Thymus (tissue), 11 donors: ENCODE results near the gene DNAJA3. TPM values are rescaled to one million over a fixed set of nuclear protein-coding genes. Genes with fewer than 3 reads are reported as not detected.

Source experiments
- DNase-seq, 9 donors: peaks; one replicate each; pipeline ENCODE4 v3.0.0-alpha.2; 2013; ENCODE audit warnings: low spot score in 9 of 9, low read depth in 6 of 9, missing footprints in 1 of 9
- H3K27ac ChIP-seq, 2 donors: one replicate each; pipeline ENCODE4 v1.5.1; 2013; ENCODE audit warnings: control low read depth in 1 of 2, low read depth in 1 of 2, low read length in 1 of 2, mild to moderate bottlenecking in 1 of 2, moderate library complexity in 1 of 2
- H3K27me3 ChIP-seq, 2 donors: one replicate each; pipeline ENCODE4 v1.5.1; 2013; ENCODE audit warnings: low read length in 1 of 2; ENCODE audit not compliant: control insufficient read depth in 2 of 2, insufficient read depth in 1 of 2
- H3K36me3 ChIP-seq, 2 donors: one replicate each; pipeline ENCODE4 v1.5.1; 2013; ENCODE audit warnings: low read length in 1 of 2, mild to moderate bottlenecking in 1 of 2, moderate library complexity in 1 of 2; ENCODE audit not compliant: control insufficient read depth in 2 of 2, insufficient read depth in 2 of 2
- H3K4me1 ChIP-seq, 2 donors: one replicate each; pipeline ENCODE4 v1.5.1; 2013; ENCODE audit warnings: low read length in 2 of 2; ENCODE audit not compliant: control insufficient read depth in 2 of 2, insufficient read depth in 2 of 2
- H3K4me3 ChIP-seq, 2 donors: one replicate each; pipeline ENCODE4 v1.5.1; 2013; ENCODE audit warnings: low read length in 2 of 2, control low read depth in 1 of 2, mild to moderate bottlenecking in 1 of 2
- H3K9me3 ChIP-seq, 2 donors: one replicate each; pipeline ENCODE4 v1.5.1; 2013; ENCODE audit warnings: low read length in 1 of 2, mild to moderate bottlenecking in 1 of 2; ENCODE audit not compliant: control insufficient read depth in 2 of 2, insufficient read depth in 1 of 2
- WGBS: extraction: QIAGEN DNeasy Blood & Tissue Kit; methylation state at CpG from one replicate; pipeline ENCODE4 v1.1.7; 2013; 5-methylcytosine and 5-hydroxymethylcytosine counted together
- polyA plus RNA-seq: library from polyadenylated mRNA; stranded (reverse); fragments of 200-250 nt; gene quantifications from one replicate; pipeline ENCODE4 v1.2.3, GENCODE V29; 2013
- total RNA-seq: library from RNA; stranded (reverse); fragments of 120-200 nt; gene quantifications from one replicate; pipeline ENCODE4 v1.2.4, GENCODE V29; 2013
- donor health status: healthy.

Gene DNAJA3
- total and polyA plus RNA-seq, 2 donors, result 25.8 to 28.4 TPM

DNA sequence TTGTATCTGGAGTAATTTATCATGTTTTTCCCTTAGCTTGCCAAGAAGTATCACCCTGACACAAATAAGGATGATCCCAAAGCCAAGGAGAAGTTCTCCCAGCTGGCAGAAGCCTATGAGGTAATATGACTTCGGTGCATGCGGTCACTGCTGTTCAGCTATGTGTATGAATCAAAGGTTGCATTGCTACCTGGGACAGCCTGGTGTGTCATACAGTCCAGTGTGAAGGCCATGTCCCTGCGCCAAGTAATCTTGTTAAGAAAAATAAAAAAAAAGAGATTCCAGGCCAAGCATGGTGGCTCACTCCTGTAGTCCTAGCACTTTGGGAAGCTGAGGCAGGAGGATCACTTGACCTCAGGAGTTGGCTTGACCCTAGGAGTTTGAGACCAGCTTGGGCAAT is 11.7 kb downstream of the DNAJA3 start:
- Histone ChIP-seq H3K9me3 (no peaks in the 10 kb centered on the region), H3K27me3 (no peaks in the 10 kb centered on the region), H3K4me3 (no peak overlapping the region), H3K27ac (no peak overlapping the region), H3K36me3 (peaks cover 48 to 66% of the 10 kb centered on the region in 2 donors), H3K4me1 (no peaks in the 10 kb centered on the region)
- 97% methylated on average over 3 of the region's 3 CpGs for WGBS
- DNase-seq, result no peak

DNA sequence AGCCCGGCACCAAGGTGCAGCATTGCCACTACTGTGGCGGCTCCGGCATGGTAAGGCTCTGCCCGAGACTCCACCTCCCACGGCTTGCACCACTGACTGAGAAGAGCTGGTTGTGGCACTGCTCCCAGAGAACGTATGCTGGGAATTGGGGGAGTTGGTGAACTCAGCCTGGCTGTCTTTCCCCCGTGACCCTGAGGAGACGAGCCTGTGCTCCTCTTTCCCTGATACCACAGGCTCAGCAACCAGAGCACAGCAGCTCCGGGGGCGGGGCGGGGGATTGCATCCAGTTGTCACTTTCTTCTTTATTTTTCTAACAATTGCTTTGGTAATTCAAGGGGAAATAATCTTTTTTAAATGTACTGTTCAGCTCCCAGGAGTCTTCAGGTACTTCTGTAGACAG is 16.7 kb downstream of the DNAJA3 start:
- WGBS, result 98% methylated on average over 11 of the region's 11 CpGs
- no peak overlapping the region for H3K4me3 ChIP-seq
- H3K9me3 ChIP-seq, result no peaks in the 10 kb centered on the region
- H3K27ac ChIP-seq, result no peak overlapping the region
- no peaks in the 10 kb centered on the region for H3K4me1 ChIP-seq
- no peak for DNase-seq
- H3K36me3 ChIP-seq, result peaks cover 72 to 84% of the 10 kb centered on the region in 2 donors
- H3K27me3 ChIP-seq, result no peaks in the 10 kb centered on the region

DNA sequence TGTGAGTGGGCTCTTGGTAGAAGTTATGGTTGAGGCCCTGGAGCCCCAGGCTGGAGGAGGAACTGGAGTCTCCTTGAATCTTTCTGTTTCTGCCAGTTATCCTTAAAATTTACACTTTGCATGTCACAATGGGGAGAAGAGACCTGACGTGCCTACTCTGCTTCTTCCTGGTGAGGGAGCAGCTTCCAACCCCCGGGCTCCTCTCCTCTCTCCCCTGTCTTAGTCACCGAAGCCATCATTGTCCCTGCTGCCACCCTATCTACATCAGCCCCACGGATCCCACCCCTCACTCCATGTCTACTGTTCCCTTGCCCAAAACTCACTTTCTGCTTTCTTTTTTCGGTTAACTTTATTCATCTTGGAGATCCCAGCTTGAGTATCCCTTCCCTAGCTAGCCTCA is 17.6 kb downstream of the DNAJA3 start:
- 76% methylated on average over 5 of the region's 5 CpGs for WGBS

DNA sequence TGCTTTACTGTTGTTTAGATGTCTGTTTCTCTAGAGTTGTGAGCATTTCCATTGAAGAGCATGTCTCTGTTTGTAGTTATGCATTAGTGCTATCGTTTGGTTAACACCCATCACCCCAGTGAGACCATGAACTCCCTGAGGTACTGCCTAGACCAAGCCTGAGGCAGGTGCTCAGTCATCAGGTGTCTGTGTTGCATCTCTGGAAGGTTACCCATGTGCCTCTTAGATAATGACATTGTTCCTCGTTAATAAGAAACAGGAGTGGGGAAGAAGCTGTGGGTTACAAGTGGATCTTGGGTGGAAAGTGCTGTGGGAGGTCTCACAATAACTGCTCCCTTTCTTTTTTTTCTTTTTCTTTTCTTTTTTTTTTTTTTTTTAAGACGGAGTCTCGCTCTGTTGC is 18.3 kb downstream of the DNAJA3 start:
- H3K27ac ChIP-seq, result no peak overlapping the region
- peaks cover 79 to 80% of the 10 kb centered on the region in 2 donors for H3K36me3 ChIP-seq
- no peaks in the 10 kb centered on the region for H3K4me1 ChIP-seq
- H3K9me3 ChIP-seq, result no peaks in the 10 kb centered on the region
- no peaks in the 10 kb centered on the region for H3K27me3 ChIP-seq
- H3K4me3 ChIP-seq, result no peak overlapping the region
- WGBS, result 99% methylated on average over 4 of the region's 4 CpGs
- no peak for DNase-seq

More for the DNA sequence above, 17.6 kb downstream of the DNAJA3 start:
- no peak for DNase-seq
- no peaks in the 10 kb centered on the region for H3K27me3 ChIP-seq
- H3K4me1 ChIP-seq, result no peaks in the 10 kb centered on the region
- no peaks in the 10 kb centered on the region for H3K9me3 ChIP-seq
- H3K27ac ChIP-seq, result no peak overlapping the region
- peaks cover 72 to 79% of the 10 kb centered on the region in 2 donors for H3K36me3 ChIP-seq
- no peak overlapping the region for H3K4me3 ChIP-seq

GRCh38 chr16:4450430-4450829 is 24.8 kb downstream of the DNAJA3 start:
- Histone ChIP-seq H3K9me3 (no peaks in the 10 kb centered on the region), H3K27ac (no peak overlapping the region), H3K27me3 (no peaks in the 10 kb centered on the region), H3K36me3 (peaks cover 74 to 77% of the 10 kb centered on the region in 2 donors), H3K4me1 (no peaks in the 10 kb centered on the region), H3K4me3 (no peak overlapping the region)
- DNase-seq, result no peak
- WGBS, result 98% methylated on average over 14 of the region's 14 CpGs

DNA sequence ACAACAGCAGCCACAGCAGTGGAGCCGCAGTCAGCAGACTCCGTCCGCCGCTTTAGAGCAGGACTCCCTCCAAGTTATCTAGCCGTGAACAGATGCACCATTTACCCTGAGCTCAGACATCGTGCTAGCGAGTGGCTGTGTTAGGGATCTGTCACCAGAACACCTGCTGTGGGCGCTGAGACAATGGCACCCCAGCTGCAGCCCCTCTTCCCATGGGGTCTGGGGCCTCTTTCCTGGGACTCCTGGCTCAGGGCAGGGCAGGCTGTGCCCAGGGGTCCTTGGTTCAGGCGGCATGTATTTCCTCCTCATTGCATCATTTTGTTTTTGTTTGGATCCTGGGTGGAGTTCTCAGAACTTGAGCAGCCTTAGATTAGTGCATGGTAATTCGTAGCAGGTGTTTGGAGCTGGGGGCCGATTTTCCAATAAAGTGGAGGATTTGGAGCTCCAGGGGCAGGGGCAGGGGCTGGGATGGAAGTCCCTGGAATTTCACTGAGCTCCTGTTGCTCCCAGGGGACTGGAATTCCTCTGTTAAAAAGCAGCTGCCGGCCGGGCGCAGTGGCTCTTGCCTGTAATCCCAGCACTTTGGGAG is 25.4 kb downstream of the DNAJA3 start:
- DNase-seq, result no peak
- H3K27ac ChIP-seq, result no peak overlapping the region
- no peak overlapping the region for H3K4me3 ChIP-seq
- H3K4me1 ChIP-seq, result no peaks in the 10 kb centered on the region
- no peaks in the 10 kb centered on the region for H3K9me3 ChIP-seq
- H3K27me3 ChIP-seq, result no peaks in the 10 kb centered on the region
- 96% methylated on average over 14 of the region's 14 CpGs for WGBS
- peaks cover 75 to 80% of the 10 kb centered on the region in 2 donors for H3K36me3 ChIP-seq

- DNase-seq, result no peak
- Histone ChIP-seq H3K4me3 (no peak overlapping the region), H3K36me3 (peaks cover 69 to 71% of the 10 kb centered on the region in 2 donors), H3K4me1 (no peaks in the 10 kb centered on the region), H3K27ac (no peak overlapping the region), H3K9me3 (no peaks in the 10 kb centered on the region), H3K27me3 (no peaks in the 10 kb centered on the region)
- 99% methylated on average over 5 of the region's 5 CpGs for WGBS
Measured at GRCh38 chr16:4452674-4453073, 27.0 kb downstream of the DNAJA3 start.

DNA sequence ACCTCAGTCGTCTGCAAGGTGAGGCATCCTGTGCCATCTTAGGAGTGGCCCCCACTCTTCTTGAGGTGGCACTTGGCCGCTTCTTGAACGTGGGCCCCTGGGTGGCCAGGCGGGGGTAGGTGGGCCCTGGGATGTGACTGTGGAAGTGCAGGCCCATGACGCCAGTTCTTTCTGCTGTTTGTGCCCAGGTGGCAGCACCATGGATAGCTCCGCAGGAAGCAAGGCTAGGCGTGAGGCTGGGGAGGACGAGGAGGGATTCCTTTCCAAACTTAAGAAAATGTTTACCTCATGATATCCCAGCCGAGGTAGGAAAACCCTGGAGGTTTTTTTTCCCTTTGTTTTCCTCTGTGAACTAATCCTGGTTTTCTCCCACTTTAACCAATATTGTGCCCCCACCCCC is 29.0 kb downstream of the DNAJA3 start:
- no peak overlapping the region for H3K27ac ChIP-seq
- peak in 2 of 9 donors; percentile 13 to 16 for DNase-seq
- WGBS, result 93% methylated on average over 9 of the region's 9 CpGs
- no peaks in the 10 kb centered on the region for H3K9me3 ChIP-seq
- no peaks in the 10 kb centered on the region for H3K27me3 ChIP-seq
- peaks cover 63 to 66% of the 10 kb centered on the region in 2 donors for H3K36me3 ChIP-seq
- no peak overlapping the region for H3K4me3 ChIP-seq
- no peaks in the 10 kb centered on the region for H3K4me1 ChIP-seq

- H3K36me3 ChIP-seq, result peaks cover 60 to 62% of the 10 kb centered on the region in 2 donors
- WGBS, result 96% methylated on average over 14 of the region's 14 CpGs
- H3K27ac ChIP-seq, result no peak overlapping the region
- DNase-seq, result no peak
- no peak overlapping the region for H3K4me3 ChIP-seq
- H3K4me1 ChIP-seq, result no peaks in the 10 kb centered on the region
- no peaks in the 10 kb centered on the region for H3K9me3 ChIP-seq
- H3K27me3 ChIP-seq, result no peaks in the 10 kb centered on the region
Measured at GRCh38 chr16:4455081-4455480, 29.4 kb downstream of the DNAJA3 start.
